Gastrocnemius medialis (tissue), 4 donors: ENCODE measurements around the gene TXNDC11. TPM values are rescaled to one million over a fixed set of nuclear protein-coding genes. Genes with fewer than 3 reads are reported as not detected.
A peak's percentile ranks its signal among the peaks of the same experiment; 100 is the strongest.

Experiments
- ATAC-seq, 2 donors: fragments of 150-250 bp; one replicate each; pipeline ENCODE4 v1.9.1; 2016
- DNase-seq, 2 donors: peaks; one replicate each; pipeline ENCODE4 v3.0.0-alpha.2; 2019
- H3K27ac ChIP-seq, 4 donors: fragments of 200-600 bp; sonication (generic); 1 replicate in 1 of 4; 2 replicates in 3 of 4; pipeline ENCODE4 v1.5.1; 2016 to 2018; ENCODE audit warnings: mild to moderate bottlenecking in 2 of 4, moderate library complexity in 1 of 4
- H3K27me3 ChIP-seq, 3 donors: fragments of 200-600 bp; sonication (generic) in 2 of 3; 1 replicate in 1 of 3; 2 replicates in 2 of 3; pipeline versions ENCODE4 v1.5.1 to v1.6.0; 2016 to 2019; ENCODE audit warnings: mild to moderate bottlenecking in 1 of 3, moderate library complexity in 1 of 3
- H3K36me3 ChIP-seq, 2 donors: fragments of 200-600 bp; sonication (generic) in 1 of 2; one replicate each; pipeline ENCODE4 v1.5.1; 2017 to 2018
- H3K4me1 ChIP-seq, 2 donors: fragments of 200-600 bp; sonication (generic) in 1 of 2; one replicate each; pipeline ENCODE4 v1.5.1; 2016 to 2017; ENCODE audit warnings: mild to moderate bottlenecking in 2 of 2
- H3K4me3 ChIP-seq, 4 donors: fragments of 200-600 bp; sonication (generic) in 3 of 4; 1 replicate in 1 of 4; 2 replicates in 3 of 4; pipeline ENCODE4 v1.5.1; 2016 to 2019; ENCODE audit warnings: mild to moderate bottlenecking in 2 of 4
- H3K9me3 ChIP-seq, 3 donors: fragments of 200-600 bp; sonication (generic) in 2 of 3; 1 replicate in 1 of 3; 2 replicates in 2 of 3; pipeline ENCODE4 v1.5.1; 2016 to 2019
- POLR2A ChIP-seq, 2 donors: fragments of 450-650 bp; IDR thresholded peaks; one replicate each; pipeline ENCODE4 v1.6.1; 2017; ENCODE audit warnings: antibody characterized with exemption in 2 of 2, mild to moderate bottlenecking in 2 of 2, moderate library complexity in 2 of 2
- in situ Hi-C, 4 donors: fragments of 200-750 bp; cut with MboI; loops; one replicate each; pipeline versions ENCODE4 v1.15.0 to v1.8.0; 2017; ENCODE audit warnings: low sequenced_read_pairs in 4 of 4
- intact Hi-C: fragments of 100-400 bp; cut with DNase I; formaldehyde crosslinking; loops from one replicate; pipeline ENCODE4 v1.15.1; 2023; ENCODE audit warnings: low total_unique reads
- total RNA-seq, 4 donors: library from RNA; depleted of rRNA; stranded (reverse); fragments of >200 nt; gene quantifications; one replicate each; pipeline versions ENCODE4 v1.1.0 to v1.2.3, GENCODE V29; 2016
- TF ChIP-seq, protein P1 (sequence below), 5 experiments: fragments of 450-650 bp in 3 of 5; fragments of 200-600 bp in 2 of 5; sonication (generic) in 2 of 5; IDR thresholded peaks in 4 of 5; conservative IDR thresholded peaks in 1 of 5; 1 replicate in 4 of 5; 2 replicates in 1 of 5; pipeline ENCODE4 v1.5.1; 2016 to 2019; ENCODE audit warnings: antibody characterized with exemption in 5 of 5, mild to moderate bottlenecking in 3 of 5, moderate library complexity in 3 of 5

TXNDC11 gene
- total RNA-seq, 4 donors from 2014 or later = 35.2 to 64.5 (median 51.2) TPM

DNA sequence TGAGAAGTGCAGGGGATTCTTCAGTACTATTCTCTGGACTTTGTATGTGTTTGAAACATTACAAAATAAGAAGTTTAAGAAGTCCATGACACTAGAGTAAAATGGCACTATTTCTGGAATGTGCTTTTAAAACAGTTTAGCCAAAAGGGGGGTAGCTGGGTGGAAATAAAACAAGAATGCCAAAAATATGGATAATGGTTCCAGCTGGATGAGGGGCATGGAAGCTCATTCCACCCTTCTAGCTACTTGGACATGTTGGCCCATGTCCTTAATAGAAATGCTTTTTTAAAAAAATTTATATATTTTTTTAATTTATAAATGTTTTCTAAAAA lies 41.3 kb upstream of the TXNDC11 start:
- TF ChIP-seq, protein P1, sequence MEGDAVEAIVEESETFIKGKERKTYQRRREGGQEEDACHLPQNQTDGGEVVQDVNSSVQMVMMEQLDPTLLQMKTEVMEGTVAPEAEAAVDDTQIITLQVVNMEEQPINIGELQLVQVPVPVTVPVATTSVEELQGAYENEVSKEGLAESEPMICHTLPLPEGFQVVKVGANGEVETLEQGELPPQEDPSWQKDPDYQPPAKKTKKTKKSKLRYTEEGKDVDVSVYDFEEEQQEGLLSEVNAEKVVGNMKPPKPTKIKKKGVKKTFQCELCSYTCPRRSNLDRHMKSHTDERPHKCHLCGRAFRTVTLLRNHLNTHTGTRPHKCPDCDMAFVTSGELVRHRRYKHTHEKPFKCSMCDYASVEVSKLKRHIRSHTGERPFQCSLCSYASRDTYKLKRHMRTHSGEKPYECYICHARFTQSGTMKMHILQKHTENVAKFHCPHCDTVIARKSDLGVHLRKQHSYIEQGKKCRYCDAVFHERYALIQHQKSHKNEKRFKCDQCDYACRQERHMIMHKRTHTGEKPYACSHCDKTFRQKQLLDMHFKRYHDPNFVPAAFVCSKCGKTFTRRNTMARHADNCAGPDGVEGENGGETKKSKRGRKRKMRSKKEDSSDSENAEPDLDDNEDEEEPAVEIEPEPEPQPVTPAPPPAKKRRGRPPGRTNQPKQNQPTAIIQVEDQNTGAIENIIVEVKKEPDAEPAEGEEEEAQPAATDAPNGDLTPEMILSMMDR (IDR thresholded peaks at IDR 0.05 in 4 of 5, conservative IDR thresholded peaks at IDR 0.05 in 1 of 5) = no peak
- TF ChIP-seq POLR2A (IDR thresholded peaks at IDR 0.05) = no peak
- no peak overlapping the region for H3K4me3 ChIP-seq
- peaks cover 33 to 44% of the 10 kb centered on the region in 2 donors for H3K4me1 ChIP-seq
- H3K27ac ChIP-seq = peak overlapping the region; percentile 73 to 83 (median 79)
- intact Hi-C loops (no loop called here), in situ Hi-C loops (loop anchor here in 1 of 4 donors (25.0 kb wide), 1 partner anchor 128 kb away; the partner anchor contains the start of gene GSPT1)
- no peaks in the 10 kb centered on the region for H3K27me3 ChIP-seq
- H3K9me3 ChIP-seq = no peaks in the 10 kb centered on the region
- no peak for ATAC-seq
- DNase-seq = no peak
- peaks cover 0 to 12% of the 10 kb centered on the region in 2 donors for H3K36me3 ChIP-seq

DNA sequence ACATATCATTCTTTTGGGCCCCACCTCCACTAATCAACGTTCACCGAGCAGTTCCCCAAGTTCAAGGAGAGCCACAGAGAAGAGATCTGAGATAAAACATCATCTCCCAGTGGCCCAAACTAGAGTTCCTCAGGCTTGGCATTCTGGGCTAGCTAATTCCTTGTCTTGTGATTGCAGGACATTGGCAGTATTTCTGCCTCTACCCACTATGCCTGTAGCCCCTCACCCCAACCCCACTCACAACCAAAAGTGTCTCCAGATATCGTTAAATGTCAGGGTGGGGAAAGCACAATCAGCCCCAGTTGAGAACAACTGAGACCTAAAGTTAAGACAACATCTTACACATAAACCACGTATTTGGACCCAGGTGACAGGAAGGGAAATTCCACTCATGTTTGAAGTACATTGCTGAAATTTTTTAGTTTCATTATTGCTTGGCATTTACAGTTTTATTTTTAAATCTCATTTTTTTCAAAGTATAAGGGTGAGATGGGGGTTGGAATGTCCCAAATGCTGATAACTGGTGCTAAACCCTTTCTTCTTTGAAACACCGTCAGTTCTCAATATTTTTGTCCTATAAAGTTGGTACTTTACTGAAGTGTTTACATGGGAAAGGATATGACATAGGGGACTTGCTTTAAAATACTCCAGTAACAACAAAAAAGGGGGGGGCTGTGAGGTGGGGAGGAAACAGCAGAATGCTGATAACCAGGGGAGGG lies 40.8 kb upstream of the TXNDC11 start:
- in situ Hi-C loops = loop anchor here in 1 of 4 donors (25.0 kb wide), 1 partner anchor 129 kb away; the partner anchor contains the start of gene GSPT1
- peaks cover 0 to 16% of the 10 kb centered on the region in 2 donors for H3K36me3 ChIP-seq
- H3K4me1 ChIP-seq = peaks cover 30 to 39% of the 10 kb centered on the region in 2 donors

DNA sequence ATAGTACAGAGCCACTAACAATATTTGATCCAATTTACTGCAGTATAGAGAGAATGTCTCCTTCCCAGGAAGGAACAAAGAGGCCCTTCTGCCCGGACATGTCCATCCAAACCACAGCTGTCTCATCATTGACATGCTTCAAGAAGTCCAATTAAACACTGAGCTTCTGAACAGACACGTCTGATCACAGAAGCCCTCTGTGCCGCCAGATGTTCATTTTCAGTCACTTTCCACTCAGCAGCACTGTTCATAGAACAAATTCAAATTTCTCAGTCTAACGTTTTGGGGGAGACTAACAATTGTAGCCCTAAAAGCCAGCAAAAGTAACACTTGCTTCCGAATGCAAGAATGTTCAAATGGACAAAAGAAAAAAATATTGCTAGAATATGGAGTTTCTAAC lies 39.1 kb upstream of the TXNDC11 start:
- ATAC-seq (no peak), DNase-seq (no peak)
- H3K4me1 ChIP-seq = peaks cover 30 to 33% of the 10 kb centered on the region in 2 donors
- intact Hi-C loops = no loop called here
- H3K4me3 ChIP-seq = no peak overlapping the region
- peak overlapping the region; percentile 73 to 83 (median 79) for H3K27ac ChIP-seq
- H3K36me3 ChIP-seq = peaks cover 0 to 33% of the 10 kb centered on the region in 2 donors
- H3K27me3 ChIP-seq = no peaks in the 10 kb centered on the region
- H3K9me3 ChIP-seq = no peaks in the 10 kb centered on the region
- in situ Hi-C loops = loop anchor here in 1 of 4 donors (25.0 kb wide), 1 partner anchor 131 kb away; the partner anchor contains the start of gene GSPT1
- TF ChIP-seq POLR2A (IDR thresholded peaks at IDR 0.05) = no peak
- TF ChIP-seq, protein P1 (IDR thresholded peaks at IDR 0.05 in 4 of 5, conservative IDR thresholded peaks at IDR 0.05 in 1 of 5) = no peak

More for the DNA sequence above, 40.8 kb upstream of the TXNDC11 start:
- ATAC-seq (peak in 1 of 2 donors; percentile 45), DNase-seq (no peak)
- peak in 1 of 2 donors; percentile 14 for TF ChIP-seq POLR2A (IDR thresholded peaks at IDR 0.05)
- TF ChIP-seq, protein P1 (IDR thresholded peaks at IDR 0.05 in 4 of 5, conservative IDR thresholded peaks at IDR 0.05 in 1 of 5) = no peak
- intact Hi-C loops = no loop called here
- Histone ChIP-seq H3K9me3 (no peaks in the 10 kb centered on the region), H3K27ac (peak overlapping the region; percentile 73 to 83 (median 79)), H3K4me3 (peak overlapping the region in 3 of 4 donors; percentile 12 to 32 (median 19)), H3K27me3 (no peaks in the 10 kb centered on the region)

DNA sequence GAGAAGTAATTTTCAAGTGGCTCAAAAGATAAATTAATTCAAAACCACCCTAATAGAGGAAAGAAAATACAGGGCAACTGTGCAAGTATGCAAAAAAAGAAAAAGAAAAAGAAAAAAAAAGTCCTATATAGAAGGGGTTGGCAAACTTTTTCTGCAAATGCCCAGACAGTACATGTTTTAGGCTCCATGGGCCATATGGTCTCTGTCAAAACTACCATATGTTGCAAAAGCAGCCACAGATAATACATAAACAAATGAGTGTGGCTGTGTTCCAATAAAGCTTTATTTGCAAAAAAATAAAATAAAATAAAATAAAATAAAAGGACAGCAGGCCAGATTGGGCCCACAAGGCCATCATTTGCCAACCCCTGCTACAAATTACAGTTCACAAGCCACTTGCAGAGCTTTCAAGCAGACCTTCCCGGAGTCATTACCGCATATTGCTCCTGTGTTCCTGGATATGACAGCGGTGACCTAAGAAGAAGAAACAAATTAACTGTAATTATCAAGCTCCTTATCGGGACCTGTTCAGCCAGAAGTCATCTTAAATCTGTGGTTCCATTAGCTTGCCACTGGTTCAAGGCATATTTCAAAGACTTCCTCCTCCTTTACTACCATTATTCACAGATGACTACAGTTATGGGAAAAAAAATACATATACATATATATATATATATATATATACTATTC lies 38.5 kb upstream of the TXNDC11 start:
- in situ Hi-C loops = loop anchor here in 1 of 4 donors (25.0 kb wide), 1 partner anchor 131 kb away; the partner anchor contains the start of gene GSPT1
- peaks cover 0 to 39% of the 10 kb centered on the region in 2 donors for H3K36me3 ChIP-seq
- H3K27ac ChIP-seq = peak overlapping the region; percentile 73 to 83 (median 79)
- DNase-seq (no peak), ATAC-seq (no peak)
- no peak overlapping the region for H3K4me3 ChIP-seq
- intact Hi-C loops = no loop called here
- TF ChIP-seq, protein P1 (IDR thresholded peaks at IDR 0.05 in 4 of 5, conservative IDR thresholded peaks at IDR 0.05 in 1 of 5) = no peak
- no peak for TF ChIP-seq POLR2A (IDR thresholded peaks at IDR 0.05)
- no peaks in the 10 kb centered on the region for H3K9me3 ChIP-seq
- H3K27me3 ChIP-seq = no peaks in the 10 kb centered on the region
- H3K4me1 ChIP-seq = peaks cover 30 to 33% of the 10 kb centered on the region in 2 donors
